HG03039 (cell line): ENCODE data around the gene FBXW10B.
"Not testable (repeated sequence)": the region's sequence is repeated elsewhere in the genome, so short reads cannot be mapped to it uniquely, and the experiment has no call there.

Experiments
- ATAC-seq: cut with Tn5 transposase; IDR thresholded peaks from one replicate; pipeline ENCODE4 v1.9.1; 2021; ENCODE audit warnings: mild to moderate bottlenecking, moderate library complexity; ENCODE audit not compliant: unreplicated experiment

FBXW10B gene

GRCh38 chr17:15642014-15642413, 22.5 kb upstream of the FBXW10B start:
- ATAC-seq = not testable (repeated sequence)

GRCh38 chr17:15630930-15631453, 11.5 kb upstream of the FBXW10B start:
- not testable (repeated sequence) for ATAC-seq

- ATAC-seq = not testable (repeated sequence)
Measured at GRCh38 chr17:15629991-15630390, 10.5 kb upstream of the FBXW10B start.

GRCh38 chr17:15623661-15624209, 4.2 kb upstream of the FBXW10B start:
- not testable (repeated sequence) for ATAC-seq

- ATAC-seq = not testable (repeated sequence)
Measured at GRCh38 chr17:15623255-15623654, 3.8 kb upstream of the FBXW10B start.

- not testable (repeated sequence) for ATAC-seq
Measured at GRCh38 chr17:15622124-15622523, 2.6 kb upstream of the FBXW10B start.

GRCh38 chr17:15616828-15617227, 2.7 kb downstream of the FBXW10B start:
- not testable (repeated sequence) for ATAC-seq

- not testable (repeated sequence) for ATAC-seq
Measured at GRCh38 chr17:15615850-15616249, 3.7 kb downstream of the FBXW10B start.

- not testable (repeated sequence) for ATAC-seq
Measured at GRCh38 chr17:15613111-15613510, 6.4 kb downstream of the FBXW10B start.

- ATAC-seq = not testable (repeated sequence)
Measured at GRCh38 chr17:15592960-15593359, 26.5 kb downstream of the FBXW10B start.

GRCh38 chr17:15591986-15592385, 27.5 kb downstream of the FBXW10B start:
- not testable (repeated sequence) for ATAC-seq

GRCh38 chr17:15590844-15591243, 28.7 kb downstream of the FBXW10B start:
- not testable (repeated sequence) for ATAC-seq

- ATAC-seq = not testable (repeated sequence)
Measured at GRCh38 chr17:15589544-15590536, 29.7 kb downstream of the FBXW10B start.

GRCh38 chr17:15588017-15588416, 31.5 kb downstream of the FBXW10B start:
- not testable (repeated sequence) for ATAC-seq

GRCh38 chr17:15583313-15583712, 36.2 kb downstream of the FBXW10B start:
- ATAC-seq = not testable (repeated sequence)

- not testable (repeated sequence) for ATAC-seq
Measured at GRCh38 chr17:15581462-15581861, 38.0 kb downstream of the FBXW10B start.

- not testable (repeated sequence) for ATAC-seq
Measured at GRCh38 chr17:15576848-15577247, 42.7 kb downstream of the FBXW10B start.

- ATAC-seq = not testable (repeated sequence)
Measured at GRCh38 chr17:15574660-15575059, 44.8 kb downstream of the FBXW10B start.

- ATAC-seq = not testable (repeated sequence)
Measured at GRCh38 chr17:15573870-15574269, 45.6 kb downstream of the FBXW10B start.
